ENCODE measurements around the gene ERC2. TPM values are rescaled to one million over a fixed set of nuclear protein-coding genes. Genes with fewer than 3 reads are reported as not detected.

ERC2 gene
- total and polyA plus RNA-seq, 2 of the 13 experiments (the other 11 are each of a cell fraction or from before 2014, with no cell fraction given): 0.16 to 0.22 TPM

DNA sequence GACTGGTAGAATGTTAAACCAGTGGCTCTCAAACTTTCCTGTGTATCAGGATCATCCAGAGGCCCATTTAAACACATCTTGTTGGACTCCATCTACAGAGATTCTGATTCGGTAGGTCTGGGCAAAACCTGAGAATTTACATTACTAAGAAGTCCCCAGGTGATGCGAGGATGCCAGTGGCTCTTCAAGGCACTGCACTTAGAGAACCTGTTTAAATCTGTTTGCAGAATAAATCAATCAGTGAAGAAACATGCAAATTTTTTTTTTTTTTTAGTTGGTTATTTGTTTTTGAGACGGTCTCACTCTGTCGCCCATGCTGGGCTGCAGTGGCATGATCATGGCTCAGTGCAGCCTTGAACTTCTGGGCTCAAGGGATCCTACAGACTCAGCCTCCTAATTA is 863.4 kb downstream of the ERC2 start:
- POLR2A ChIA-PET: no interaction called here

More for the DNA sequence above, 863.4 kb downstream of the ERC2 start:
- no peak overlapping the region for H3K9ac ChIP-seq (ENCODE audit: insufficient read depth, low read depth, low read length)
- H3K79me2 ChIP-seq (ENCODE audit: insufficient read depth, low read length): no peaks in the 10 kb centered on the region
- WGBS (ENCODE audit: low lambda C conversion rate): 58% methylated on average over 4 of the region's 4 CpGs
- H3K27me3 ChIP-seq (ENCODE audit: control insufficient read depth in 1 of 2, insufficient read depth in 2 of 2, low read length in 2 of 2): 0 out of 5 replicates have a peak, but pooled peaks cover 0 to 3% of the 10 kb centered on the region in 2 experiments
- H3K27ac ChIP-seq (ENCODE audit: extremely low read length, insufficient read depth, low read length): no peak overlapping the region
- CTCF ChIA-PET (ENCODE audit: low intra/inter-chr PET ratio, low total read pairs): no interaction called here
- TF ChIP-seq TP53 (CRISPR knock-in tag; conservative IDR thresholded peaks at IDR 0.05): no peak
- no peak for TF ChIP-seq BRD4 (CRISPR knock-in tag; IDR thresholded peaks at IDR 0.05)
- no peak for TF ChIP-seq ZBTB25 (CRISPR knock-in tag; IDR thresholded peaks at IDR 0.05)
- no peak for TF ChIP-seq TRIM22 (IDR thresholded peaks at IDR 0.05)
- no peak for TF ChIP-seq AGO1 (IDR thresholded peaks at IDR 0.05; ENCODE audit: low read depth, low read length, poor library complexity, severe bottlenecking)
- TF ChIP-seq ZBTB49 (CRISPR knock-in tag; IDR thresholded peaks at IDR 0.05; ENCODE audit: borderline replicate concordance): no peak
- no peak for TF ChIP-seq ZNF251 (CRISPR knock-in tag; IDR thresholded peaks at IDR 0.05)
- no peak for TF ChIP-seq ATRX (CRISPR knock-in tag; IDR thresholded peaks at IDR 0.05; ENCODE audit: borderline replicate concordance)
- TF ChIP-seq ZFAT (CRISPR knock-in tag; conservative IDR thresholded peaks at IDR 0.05): no peak
- TF ChIP-seq HOXA3 (CRISPR knock-in tag; IDR thresholded peaks at IDR 0.05): no peak
- TF ChIP-seq KDM2A (CRISPR knock-in tag; IDR thresholded peaks at IDR 0.05; ENCODE audit: borderline replicate concordance, low read depth): no peak
- no peak for TF ChIP-seq MED8 (CRISPR knock-in tag; IDR thresholded peaks at IDR 0.05; ENCODE audit: insufficient replicate concordance)
- no peak for TF ChIP-seq ZNF788 (CRISPR knock-in tag; IDR thresholded peaks at IDR 0.05; ENCODE audit: borderline replicate concordance)
- TF ChIP-seq ZBTB8A (CRISPR knock-in tag; IDR thresholded peaks at IDR 0.05; ENCODE audit: borderline replicate concordance, low read depth): no peak
- no peak for TF ChIP-seq ERF (CRISPR knock-in tag; IDR thresholded peaks at IDR 0.05)
- no TSS peak for BruUV-seq (replicated peaks)
- no peak overlapping the region for H3K4me3 ChIP-seq (replicated peaks in 1 of 3; ENCODE audit: insufficient read depth in 1 of 3, low read depth in 2 of 3, low read length in 3 of 3)
- no peaks in the 10 kb centered on the region for H3K36me3 ChIP-seq (replicated peaks in 1 of 2; ENCODE audit: control insufficient read depth in 1 of 2, insufficient read depth in 2 of 2, low read length in 2 of 2)
- no peak for ATAC-seq
- DNase-seq (ENCODE audit: low spot score): no peak
- H3K9me3 ChIP-seq (ENCODE audit: low read length): no peaks in the 10 kb centered on the region
- intact Hi-C loops (cut with micrococcal nuclease; ENCODE audit: unreplicated experiment): no loop called here
- in situ Hi-C loops (cut with HindIII; ENCODE audit: extremely low pct_ligation_motif_present, low pct_unique_long_range_greater_than_20kb): no loop called here
- no peak overlapping the region for H3K4me2 ChIP-seq (ENCODE audit: low read depth, low read length)
- H2AFZ ChIP-seq (ENCODE audit: low read length): no peak overlapping the region
- H3K4me1 ChIP-seq (ENCODE audit: insufficient read depth, low read length): no peaks in the 10 kb centered on the region
- FAIRE-seq: no peak
- H4K20me1 ChIP-seq (ENCODE audit: insufficient read depth, low read length): no peaks in the 10 kb centered on the region
